COLO668 (cell line): ENCODE results near the gene RPL32.

Experiments
- DNase-seq: peaks from one replicate; lab custom pipeline; 2025; ENCODE audit not compliant: unreplicated experiment; lab: John Stamatoyannopoulos, UW

Gene RPL32

DNA sequence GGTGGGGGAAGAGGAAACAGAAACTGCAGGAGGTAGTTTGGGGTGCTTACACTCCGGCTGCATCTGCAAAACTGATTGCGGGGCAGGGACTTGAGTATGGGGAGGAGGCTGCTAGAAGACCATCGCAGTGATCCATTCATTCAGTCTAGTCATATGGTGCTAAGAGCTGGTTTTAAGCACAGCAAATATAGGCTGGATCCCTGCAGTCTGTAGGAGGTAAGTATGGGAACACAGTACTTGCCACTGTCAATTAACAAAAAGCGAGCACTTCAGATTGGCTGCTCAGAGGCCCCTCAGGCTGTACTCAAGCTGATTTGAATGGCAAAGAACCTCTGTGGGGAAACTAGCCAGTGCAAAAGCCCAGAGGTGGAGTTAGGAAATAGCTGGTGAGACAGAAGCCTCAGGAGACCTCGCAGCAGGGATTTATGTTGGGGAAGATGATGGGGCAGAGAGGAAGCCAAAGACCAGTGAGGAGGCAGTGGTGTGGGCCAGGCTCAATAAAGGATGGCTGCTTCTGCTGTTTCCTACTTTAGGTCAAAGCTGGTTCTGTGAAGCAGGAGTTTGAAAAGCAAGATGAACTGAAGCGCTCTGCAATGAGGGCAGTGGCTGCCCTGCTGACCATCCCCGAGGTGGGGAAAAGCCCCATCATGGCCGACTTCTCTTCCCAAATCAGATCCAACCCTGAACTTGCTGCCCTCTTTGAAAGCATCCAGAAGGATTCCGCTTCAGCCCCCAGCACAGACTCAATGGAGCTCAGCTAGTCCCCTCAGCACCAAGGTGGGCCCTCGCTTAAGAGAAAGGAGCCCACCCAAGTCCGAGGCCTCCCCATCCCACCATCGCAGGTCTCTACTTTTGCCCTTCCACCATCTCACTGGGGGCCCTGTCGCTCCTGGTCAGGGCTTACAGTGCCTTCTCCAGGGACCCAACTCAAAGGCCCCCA lies 7.9 kb downstream of the RPL32 start:
- DNase-seq: no peak

DNA sequence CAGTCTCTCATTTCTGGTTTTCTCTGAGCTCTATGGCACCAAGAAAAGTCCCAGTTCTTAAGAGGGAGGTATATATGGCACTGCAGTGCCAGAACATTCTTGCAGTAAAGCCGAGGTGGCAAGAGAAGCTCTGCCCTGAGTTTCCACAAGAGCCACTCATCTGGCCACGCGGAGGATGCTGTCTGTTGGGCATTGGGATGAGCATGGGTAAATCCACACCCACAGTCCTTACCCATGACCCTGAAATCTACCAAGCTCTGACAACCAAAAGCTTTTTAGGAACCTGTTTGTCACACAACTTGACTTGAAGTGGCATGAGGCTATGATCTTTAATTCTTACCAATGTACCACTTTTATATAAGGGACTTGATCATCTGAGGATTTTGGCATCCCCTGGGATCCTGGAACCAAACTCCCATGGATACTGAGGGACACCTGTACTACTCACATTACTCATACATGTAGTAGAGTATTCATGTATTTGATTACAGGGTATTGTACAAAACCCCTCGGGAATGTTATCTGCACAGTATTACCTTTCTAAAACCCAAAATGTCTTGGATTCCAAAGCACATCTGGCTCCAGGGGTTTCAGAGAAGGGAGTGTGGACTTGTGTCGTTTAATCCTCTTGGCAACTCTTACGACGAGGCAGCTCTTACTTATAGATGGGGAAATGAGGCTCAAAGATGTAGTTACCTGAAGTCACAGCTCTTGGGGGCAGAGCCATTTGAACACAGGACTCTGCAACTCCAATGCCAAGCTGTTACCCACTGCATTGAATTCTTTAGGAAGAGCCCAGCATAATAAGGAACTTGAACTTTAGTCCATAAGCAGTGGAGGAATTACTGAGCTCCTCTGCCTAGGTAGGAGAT lies 8.8 kb downstream of the RPL32 start:
- no peak for DNase-seq

DNA sequence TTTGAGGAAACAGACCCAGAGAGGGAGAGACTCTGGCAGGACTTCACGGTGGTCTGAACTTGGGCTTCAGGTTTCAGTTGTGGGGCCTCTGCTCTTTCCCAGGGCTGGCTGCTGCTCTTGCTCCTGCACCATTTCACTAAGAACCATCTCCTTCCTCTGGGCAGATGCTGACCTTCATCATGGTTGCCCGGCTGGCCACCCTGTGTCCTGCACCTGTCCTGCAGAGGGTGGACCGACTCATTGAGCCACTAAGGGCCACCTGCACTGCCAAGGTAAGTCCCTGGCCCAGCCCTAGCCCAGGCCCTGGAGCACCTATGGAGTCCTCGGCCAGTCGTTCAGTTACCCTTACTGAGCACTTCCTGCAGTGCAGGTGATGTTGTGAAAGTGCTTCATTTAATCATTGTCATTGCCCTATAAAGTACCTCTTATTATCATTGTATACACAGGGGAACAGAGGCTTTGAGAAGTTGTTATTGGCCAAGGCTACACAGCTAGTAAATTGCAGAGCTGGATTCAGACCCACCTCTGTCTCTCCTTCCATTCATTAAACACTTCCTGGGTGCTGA lies 10.0 kb downstream of the RPL32 start:
- DNase-seq: no peak

DNA sequence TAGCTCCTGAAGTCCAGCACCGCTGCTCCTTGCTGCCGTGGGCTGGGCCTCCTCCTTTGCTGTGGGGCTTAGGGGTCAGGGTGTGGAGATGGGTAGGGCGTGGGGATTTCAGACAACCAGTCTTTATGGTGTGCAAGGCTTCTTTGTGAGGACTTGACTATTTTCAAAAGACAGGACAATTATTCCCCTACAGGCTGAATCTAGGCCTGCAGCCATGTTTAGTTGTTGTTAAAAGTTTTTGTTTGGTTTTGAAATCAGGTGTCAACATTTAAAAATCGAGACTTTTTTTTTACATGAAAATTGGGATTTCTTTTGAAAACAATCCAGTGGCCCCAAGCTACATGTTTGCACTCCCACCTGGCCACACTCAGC lies 10.6 kb downstream of the RPL32 start:
- DNase-seq: no peak

DNA sequence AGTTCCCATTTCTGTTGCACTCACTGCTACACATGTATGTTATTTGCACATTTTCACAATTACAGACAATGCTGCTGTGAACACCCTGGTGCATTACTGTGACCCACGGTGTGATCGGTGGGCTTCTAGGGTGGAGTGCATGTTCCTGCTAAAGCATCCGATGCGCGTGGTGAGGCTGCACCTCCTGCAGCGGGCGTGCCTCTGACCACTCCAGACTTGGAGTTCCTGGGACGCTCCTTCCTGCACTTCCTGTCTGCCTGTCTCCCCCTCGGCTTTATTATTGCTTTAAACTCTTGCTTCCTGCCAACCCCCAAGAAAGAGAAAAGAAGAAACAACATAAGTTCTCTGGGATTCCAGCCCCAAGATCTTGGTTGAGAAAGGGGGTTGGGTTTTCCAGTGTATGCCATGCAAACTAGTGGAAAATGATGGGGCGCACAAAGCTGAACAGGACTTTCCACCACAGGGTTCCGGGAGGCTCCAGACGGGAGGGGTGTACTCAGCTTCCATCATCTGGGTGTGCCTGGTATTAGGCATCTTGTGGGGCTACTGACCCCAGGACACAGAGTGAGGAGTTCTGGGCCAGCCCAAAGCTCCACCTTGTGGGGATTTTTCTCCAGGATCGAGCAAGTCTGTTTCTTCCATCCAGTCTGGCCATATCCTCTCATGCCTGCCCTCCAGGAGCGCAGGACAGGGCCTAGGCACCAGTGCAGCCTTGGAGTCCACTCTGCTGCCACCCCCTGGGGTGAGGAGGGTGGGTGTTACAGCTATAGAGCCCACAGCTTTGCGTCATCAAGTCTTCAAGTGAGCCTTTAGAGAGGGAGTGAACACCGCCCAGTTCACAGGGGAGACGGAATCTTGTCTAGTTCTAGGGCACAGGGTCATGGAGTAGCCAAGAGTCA lies 11.2 kb downstream of the RPL32 start:
- no peak for DNase-seq

DNA sequence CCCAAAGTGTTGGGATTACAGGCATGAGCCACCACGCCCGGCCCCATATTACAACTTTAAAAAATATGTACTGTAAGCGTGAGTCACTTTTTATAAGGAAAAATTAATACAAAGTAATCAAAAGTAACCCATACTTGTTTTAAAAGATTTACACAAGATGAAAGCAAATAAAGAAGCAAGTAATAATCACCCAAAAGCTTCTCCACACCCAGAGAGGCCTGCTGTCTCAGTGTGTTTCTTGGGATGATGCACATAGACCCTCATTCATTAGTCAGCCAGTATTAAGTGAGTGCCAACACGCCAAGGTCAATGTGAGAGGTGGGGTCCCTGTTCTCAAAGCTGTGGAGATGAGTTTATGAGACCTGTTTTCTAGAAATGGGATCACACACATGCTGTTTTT lies 12.0 kb downstream of the RPL32 start:
- DNase-seq: no peak

DNA sequence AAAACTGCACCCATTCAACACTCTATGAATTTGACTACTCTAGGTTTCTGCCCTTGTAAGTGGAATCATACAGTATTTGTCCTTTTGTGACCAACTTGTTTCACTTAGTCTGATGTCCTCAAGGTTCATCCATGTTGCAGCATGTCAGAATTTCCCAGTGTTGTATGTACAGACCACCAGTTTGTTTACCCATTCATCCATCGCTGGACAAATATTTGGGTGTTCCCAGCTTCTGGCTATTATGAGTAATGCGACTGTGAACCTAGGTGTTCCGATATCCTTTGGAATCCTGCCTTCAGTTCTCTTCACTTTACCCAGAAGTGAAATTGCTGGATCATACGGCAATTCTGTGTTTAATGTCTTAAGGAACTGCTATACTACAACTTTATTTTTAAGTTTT lies 12.6 kb downstream of the RPL32 start:
- no peak for DNase-seq

DNA sequence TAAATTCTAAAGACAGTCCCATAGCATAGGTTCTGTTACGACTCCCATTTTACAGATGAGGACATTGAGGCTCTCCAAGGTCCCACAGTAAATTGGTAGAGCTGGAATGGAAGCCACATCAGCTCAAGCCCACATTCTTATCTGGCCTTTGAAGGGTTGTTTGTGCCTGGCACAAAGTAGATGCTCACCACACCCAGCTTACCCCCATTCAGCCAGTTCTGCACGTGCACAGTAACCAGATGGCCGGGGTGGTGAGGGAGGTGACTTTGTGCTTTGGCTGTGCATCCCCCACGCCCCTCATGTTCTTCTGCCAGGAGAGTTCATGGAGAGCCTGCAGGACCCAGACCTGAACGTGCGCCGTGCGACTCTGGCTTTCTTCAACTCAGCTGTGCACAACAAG lies 16.2 kb downstream of the RPL32 start:
- DNase-seq: no peak

DNA sequence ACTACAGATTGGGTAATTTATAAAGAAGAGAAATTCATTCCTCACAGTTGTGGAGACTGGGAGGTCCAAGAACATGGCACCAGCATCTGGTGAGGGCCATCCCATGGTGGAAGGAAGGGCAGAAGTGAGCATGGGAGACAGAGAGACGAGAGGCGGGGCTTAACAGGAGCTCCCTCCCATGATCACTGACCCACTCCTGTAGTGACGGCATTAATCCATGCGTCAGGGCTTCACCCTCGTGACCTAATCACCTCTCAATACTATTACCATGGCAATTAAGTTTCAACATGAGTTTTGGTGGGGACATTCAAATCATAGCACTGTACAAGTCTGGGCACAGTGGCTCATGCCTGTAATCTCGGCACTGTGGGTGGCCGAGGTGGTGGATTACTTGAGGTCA lies 17.1 kb downstream of the RPL32 start:
- no peak for DNase-seq

DNA sequence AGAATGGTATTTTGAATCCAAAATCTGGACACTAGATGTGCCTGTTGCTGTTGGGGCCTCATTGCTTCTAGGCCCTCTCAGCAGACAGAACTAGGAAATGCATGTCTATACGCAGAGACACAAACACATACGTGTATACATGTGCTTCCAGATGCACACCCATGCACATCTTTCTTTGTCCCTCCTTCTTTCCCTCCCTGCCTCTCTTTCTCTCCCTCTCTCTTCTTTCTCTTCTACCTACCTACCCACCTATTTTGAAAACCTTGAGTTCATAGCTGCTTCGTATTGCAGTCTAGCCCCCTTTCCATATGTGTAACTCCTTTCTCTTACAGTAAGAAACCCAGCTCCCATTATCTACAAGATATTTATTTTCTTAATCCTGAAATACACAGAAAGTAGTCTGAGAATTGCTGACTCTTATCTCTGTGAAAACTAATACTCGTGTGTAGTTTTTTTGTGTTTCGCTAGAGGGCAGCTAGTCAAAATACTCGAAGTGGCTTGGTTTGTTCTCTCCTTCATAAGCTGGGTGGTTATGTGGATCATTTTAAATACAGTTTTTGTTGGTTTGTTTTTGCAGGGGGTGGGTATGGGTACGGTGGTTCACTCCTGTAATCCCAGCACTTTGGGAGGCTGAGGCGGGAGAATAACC lies 18.5 kb downstream of the RPL32 start:
- no peak for DNase-seq

DNA sequence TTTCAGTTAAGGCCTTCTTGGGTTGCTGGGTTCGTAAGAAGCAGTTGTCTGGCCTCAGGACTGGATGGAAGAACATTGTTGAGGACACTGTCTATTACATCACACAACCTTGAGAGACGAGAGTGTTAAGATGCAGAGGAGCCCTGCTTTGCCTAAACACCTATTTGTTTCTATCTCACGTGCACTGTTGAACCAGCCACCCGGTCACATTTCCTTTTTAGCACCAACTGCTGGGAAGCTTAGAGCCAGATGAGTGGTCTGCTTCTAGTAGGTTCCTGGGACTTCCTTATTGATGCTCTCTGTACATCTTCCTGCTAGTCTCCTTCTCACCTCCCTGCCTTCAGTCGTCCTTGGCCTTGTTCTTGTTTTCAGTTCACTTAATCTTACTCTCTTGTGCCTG lies 22.6 kb downstream of the RPL32 start:
- DNase-seq: no peak

DNA sequence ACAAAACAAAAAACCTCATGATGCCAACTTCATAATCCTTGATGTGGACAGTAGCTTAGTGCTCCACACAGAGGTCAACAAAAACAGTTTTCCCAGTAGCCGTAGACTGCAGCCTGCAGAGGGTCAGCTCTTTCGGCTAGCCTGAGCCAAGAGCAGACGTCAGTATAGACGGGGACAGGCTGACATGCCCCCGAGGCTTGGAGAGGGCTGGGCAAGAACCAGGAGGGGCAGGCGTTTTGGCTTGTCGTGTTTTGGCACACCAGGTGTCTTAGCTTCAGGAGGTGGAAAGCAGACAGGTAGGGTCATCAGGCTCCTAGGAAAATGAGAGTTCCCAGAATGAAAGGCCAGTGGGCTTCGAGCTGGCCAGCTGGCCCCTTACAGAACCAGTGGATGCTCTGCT lies 23.1 kb downstream of the RPL32 start:
- DNase-seq: no peak

DNA sequence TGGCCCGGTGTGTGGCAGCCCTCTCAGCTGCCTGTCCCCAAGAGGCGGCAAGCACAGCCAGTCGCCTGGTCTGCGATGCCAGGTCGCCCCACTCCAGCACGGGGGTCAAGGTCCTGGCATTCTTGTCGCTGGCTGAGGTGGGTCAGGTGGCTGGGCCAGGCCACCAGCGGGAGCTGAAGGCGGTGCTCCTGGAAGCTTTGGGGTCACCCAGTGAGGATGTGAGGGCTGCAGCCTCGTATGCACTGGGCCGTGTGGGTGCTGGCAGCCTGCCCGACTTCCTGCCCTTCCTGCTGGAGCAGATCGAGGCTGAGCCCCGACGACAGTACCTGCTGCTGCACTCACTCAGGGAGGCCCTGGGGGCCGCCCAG lies 24.0 kb downstream of the RPL32 start:
- DNase-seq: no peak

DNA sequence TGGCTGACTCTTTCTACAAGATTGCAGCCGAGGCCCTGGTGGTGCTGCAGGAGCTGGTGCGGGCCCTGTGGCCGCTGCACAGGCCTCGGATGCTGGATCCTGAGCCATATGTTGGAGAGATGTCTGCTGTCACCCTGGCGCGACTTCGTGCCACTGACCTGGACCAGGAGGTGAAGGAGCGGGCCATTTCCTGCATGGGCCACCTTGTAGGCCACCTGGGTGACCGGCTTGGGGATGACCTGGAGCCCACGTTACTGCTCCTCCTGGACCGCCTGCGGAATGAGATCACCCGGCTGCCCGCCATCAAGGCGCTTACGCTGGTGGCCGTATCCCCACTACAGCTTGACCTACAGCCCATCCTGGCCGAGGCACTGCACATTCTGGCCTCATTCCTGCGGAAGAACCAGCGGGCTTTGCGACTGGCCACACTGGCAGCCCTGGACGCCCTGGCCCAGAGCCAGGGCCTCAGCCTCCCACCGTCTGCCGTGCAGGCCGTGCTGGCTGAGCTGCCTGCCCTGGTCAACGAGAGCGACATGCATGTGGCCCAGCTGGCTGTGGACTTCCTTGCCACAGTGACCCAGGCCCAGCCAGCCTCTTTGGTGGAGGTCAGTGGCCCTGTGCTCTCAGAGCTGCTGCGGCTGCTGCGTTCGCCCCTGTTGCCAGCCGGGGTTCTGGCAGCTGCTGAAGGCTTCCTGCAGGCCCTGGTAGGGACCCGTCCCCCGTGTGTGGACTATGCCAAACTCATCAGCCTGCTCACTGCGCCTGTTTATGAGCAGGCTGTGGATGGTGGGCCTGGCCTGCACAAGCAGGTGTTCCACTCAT lies 24.6 kb downstream of the RPL32 start:
- DNase-seq: no peak

DNA sequence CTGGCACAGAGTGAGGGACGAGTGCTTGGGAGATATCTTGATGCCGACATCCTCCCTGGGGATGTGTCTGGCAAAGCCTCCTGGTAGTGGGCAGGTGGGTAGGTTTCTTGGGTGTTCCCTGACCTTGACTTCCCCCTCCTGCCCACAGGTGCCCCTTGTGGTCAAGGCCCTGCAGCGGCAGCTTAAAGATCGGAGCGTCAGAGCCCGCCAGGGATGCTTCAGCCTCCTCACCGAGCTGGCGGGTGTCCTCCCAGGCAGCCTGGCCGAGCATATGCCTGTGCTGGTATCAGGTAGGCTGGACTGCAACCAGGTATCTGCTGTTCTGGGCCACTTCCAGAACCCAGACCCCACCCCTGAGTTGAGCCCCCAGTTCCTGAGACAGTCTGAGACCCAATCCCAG lies 25.6 kb downstream of the RPL32 start:
- no peak for DNase-seq

DNA sequence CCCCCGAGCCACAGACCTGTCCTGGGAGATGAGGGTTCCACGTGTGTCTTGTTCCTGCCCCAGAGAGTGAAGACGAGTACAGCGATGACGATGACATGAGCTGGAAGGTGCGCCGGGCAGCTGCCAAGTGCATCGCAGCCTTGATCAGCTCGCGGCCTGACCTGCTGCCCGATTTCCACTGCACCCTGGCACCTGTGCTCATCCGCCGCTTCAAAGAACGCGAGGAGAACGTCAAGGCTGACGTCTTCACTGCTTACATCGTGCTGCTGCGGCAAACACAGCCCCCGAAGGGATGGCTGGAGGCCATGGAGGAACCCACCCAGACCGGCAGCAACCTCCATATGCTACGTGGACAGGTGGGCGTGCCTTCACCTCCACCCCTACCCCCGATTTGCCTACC lies 26.3 kb downstream of the RPL32 start:
- no peak for DNase-seq

DNA sequence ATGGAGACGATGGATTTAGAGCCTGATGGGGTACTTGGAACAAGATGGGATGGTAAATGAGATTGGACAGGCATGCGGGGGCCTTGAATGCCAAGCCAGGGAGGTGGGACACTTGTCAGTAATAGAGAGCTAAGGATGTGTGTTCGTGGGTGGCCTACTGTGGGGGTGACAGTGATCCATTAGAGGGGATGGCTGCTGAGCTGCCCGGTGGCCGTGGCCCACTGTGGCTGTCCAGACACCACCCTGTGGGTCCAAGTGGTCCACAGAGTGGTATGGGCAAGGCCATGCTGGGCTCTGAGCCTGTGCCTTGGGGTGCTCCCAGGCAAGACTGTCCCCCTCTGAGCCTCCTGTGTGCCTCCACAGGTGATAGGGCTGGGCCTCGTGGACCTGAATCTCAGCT lies 27.4 kb downstream of the RPL32 start:
- DNase-seq: no peak

DNA sequence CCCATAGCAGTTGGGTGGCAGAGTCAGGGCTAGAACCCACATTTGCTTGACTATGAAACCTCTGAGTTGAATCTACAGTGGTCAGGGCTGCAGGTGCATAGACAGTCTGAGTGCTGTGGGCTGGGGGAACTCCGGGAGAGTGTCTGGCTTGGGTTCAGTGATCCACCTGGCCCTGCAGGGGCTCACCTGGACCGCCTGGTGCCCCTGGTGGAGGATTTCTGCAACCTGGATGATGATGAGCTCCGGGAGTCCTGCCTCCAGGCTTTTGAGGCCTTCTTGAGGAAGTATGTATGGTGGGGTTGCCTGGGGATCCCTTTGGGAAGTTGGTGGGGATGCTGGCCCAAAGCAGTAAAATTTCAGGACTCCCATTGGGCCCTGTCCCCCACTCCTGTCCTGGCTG lies 28.6 kb downstream of the RPL32 start:
- DNase-seq: no peak

DNA sequence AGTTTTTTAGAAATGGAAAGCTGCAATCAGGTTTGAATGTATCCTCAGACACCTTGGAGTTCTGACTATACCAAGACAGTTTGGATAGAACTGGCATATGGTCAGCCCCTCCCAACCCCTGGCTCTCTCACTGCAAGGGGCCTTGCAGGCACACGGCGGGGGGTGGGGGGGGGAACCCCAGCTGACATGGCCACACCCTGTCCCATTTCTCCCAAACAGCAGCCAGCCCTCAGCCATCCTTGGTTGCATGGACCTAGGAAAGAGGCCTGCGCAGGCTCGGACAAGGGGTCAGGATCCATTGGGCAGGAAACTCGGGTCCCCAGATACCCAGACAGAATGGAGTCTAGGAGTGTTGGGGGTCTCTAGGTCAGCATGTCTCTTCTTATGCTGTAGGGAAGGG lies 30.4 kb downstream of the RPL32 start:
- no peak for DNase-seq
